Loucy (cell line): Measurements from ENCODE around the gene C1QTNF3.

Experiments
- CTCF ChIP-seq: fragments of 200-600 bp; sonication (generic); conservative IDR thresholded peaks from 2 replicates; pipeline ENCODE4 v1.5.1; 2014; ENCODE audit warnings: mild to moderate bottlenecking, antibody characterized with exemption, low read length
- EZH2phosphoT487 ChIP-seq: fragments of 200-600 bp; IDR thresholded peaks from 2 replicates; pipeline ENCODE4 v1.6.1; 2018; ENCODE audit warnings: antibody characterized with exemption, mild to moderate bottlenecking, moderate library complexity, borderline replicate concordance

DNA sequence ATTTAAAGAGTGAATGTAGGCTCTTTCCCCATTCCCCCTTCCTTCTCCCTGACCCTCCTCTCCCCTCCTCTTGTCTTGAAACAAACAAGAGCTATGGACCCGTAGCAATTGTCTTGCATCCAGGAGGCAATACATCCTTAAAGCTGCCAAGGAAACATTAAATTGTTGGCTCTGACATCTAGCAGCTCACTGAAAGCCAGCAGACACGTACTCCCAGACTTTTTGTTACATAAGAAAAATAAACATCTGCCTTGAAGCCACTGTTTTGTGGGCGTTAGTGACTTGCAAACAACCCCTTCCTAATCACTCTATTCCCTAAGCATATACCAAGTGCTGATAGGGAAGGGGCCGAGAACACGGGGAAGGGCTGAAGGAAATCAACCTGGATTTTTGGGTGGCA, 67.2 kb downstream of the C1QTNF3 start:
- TF ChIP-seq CTCF (no peak), EZH2phosphoT487 (no peak)
